ENCODE measurements around the gene RAP1GDS1.

DNA sequence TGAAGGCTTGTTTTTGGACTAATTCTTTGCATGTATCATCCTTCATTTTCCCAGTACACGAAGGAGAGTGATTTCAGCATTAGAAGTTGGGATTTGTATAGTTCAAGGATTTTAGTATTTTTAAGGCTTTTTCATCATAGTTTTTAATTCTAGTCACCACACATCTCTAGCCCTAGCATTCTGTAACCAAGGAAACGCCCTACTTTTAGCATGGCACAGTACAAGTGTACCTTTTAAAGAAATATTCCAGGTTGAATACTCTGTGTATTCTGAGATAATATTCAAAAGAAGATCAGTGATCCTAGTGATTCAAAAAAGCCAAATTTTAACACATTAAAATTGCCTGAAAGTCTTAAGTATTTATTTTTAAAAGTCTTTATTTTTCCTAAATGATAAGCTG, 150.5 kb downstream of the RAP1GDS1 start:
- TF ChIP-seq, protein P1, sequence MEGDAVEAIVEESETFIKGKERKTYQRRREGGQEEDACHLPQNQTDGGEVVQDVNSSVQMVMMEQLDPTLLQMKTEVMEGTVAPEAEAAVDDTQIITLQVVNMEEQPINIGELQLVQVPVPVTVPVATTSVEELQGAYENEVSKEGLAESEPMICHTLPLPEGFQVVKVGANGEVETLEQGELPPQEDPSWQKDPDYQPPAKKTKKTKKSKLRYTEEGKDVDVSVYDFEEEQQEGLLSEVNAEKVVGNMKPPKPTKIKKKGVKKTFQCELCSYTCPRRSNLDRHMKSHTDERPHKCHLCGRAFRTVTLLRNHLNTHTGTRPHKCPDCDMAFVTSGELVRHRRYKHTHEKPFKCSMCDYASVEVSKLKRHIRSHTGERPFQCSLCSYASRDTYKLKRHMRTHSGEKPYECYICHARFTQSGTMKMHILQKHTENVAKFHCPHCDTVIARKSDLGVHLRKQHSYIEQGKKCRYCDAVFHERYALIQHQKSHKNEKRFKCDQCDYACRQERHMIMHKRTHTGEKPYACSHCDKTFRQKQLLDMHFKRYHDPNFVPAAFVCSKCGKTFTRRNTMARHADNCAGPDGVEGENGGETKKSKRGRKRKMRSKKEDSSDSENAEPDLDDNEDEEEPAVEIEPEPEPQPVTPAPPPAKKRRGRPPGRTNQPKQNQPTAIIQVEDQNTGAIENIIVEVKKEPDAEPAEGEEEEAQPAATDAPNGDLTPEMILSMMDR (IDR thresholded peaks at IDR 0.05) = no peak
- TF ChIP-seq POLR2A (IDR thresholded peaks at IDR 0.05) = no peak

Measured in Peyer's patch (tissue), 4 donors.